ENCODE measurements around the gene ABLIM2. TPM values are rescaled to one million over a fixed set of nuclear protein-coding genes. Genes with fewer than 3 reads are reported as not detected.

Gene ABLIM2
- 0.11 and 1.2 TPM in 2 replicates for total RNA-seq

DNA sequence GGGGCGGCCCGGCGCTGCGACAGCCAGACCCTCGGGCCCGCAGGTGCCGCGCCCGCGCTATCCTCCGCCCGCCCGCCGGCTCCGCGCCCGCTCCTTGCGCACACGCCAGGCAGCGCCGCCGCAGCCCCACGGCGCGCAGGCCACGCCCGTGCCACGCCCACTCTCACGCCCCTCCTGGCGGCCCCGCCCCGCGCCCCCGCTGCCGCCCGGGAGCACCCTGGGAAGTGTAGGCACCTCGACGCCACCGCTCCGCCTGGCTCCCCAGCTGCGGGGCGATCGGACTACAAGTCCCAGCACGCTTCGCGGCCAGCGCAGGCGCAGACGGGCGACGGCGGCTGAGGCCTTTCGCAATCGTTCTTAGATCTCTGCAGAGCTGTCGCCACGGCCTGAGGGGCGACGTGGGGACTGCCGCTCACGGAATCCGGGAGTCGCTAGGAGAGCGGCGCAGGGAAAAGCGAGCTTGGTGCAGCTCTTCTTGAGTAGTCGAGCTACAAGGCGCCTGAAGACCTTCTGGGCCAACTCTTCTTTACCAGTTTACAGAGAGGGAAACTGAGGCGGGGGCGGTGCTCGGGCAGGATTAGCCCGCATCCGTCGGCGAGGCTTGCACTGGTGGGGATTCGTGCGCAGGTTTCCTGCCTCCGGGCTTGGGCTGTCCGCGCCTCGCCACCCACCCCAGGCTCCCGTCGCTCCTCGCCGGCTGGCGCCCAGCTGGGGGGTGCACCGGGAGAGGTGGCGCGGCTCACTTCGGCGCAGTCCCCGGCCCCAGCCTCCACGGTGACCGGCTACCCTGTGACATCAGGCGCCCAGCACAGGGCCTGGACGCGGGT is at the start of gene ABLIM2:
Gene ABLIM2, minus strand, starts transcription at position 104 of the 827 bp plus-strand sequence. CDS start 124 bp downstream, outside the sequence.

DNA sequence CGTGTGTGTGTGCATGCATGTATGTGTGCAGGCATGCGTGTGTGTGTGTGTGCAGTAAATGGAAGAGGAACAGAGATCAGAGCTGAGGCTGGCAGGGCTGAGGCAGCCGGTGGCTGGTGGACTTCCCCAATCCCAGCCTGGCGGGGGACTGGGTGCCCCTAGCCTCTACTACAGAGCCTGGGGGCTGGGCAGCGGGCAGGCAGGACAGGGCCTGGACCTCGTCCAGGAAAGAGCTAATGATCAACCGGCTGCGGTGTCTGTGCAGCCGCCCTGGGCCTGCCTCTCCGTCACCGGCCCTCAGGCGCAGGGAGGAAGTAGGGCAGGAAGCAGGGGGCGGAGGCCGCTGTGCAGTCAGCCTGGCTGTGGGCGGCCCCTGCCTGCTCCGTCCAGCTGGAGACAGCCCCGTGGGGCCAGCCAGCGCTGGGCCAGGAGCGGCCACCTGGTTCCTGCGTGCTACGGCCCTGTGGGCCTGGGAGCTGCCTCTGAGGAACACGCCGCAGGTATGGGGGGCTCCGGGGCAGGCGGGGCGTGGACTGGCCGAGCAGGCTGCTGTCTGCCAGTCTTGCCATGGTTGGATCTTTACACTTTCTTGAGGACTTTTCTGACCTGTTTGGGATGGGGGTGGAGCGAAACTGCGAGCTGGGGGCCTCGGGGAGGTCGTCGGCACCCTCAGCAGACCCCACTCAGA is 40.4 kb upstream of the ABLIM2 start, which contains the start of gene SH3TC1:
Gene SH3TC1, plus strand, starts transcription at position 385 of the 688 bp plus-strand sequence. CDS start 5,905 bp downstream, outside the sequence.

DNA sequence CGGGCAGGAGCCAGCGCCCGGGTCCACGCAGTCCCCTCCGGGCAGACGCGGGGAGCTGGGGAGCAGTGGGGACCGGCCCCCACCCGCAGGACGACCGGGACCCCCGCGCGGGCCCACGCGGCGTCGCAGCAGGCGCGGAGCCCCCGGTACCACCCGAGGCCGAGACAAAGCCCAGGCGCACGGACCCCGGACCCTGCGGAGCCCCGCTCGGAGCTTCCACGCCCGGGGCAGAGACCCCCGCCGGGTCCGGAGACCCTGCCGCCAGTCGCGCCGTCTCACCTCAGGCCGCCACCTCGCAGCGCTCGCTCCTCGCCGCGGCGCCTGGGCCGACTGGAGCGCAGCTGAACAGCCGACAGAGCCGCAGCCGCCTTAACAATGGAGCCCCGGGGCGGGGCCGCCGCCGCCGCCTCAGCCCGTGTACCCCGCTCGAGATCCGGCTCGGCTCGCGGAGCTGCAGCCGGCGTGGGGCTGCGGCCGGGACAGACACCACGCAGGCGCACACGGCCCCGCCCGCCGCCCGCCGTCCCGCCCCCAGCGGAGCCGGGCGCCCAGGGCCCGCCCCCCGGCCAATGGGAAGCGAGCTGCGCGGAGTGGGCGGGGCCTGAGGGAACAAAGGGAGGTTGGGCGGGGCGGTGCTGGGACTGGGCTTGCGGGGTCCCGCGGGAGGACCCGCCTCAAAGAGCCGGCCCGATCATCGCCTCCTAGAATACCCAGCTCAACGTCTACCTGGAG is 219.1 kb downstream of the ABLIM2 start, which contains the start of gene AFAP1:
Gene AFAP1, minus strand, starts transcription at position 485 of the 732 bp plus-strand sequence. CDS start 67,783 bp downstream, outside the sequence.

Other genes with a start within 250 kb of the ABLIM2 start
- gene AFAP1, start 219.0 kb downstream of the ABLIM2 start, total RNA-seq = 16.4 and 16.7 TPM in 2 replicates
- gene SH3TC1, start 40.5 kb upstream of the ABLIM2 start, total RNA-seq = 45.4 and 60.7 TPM in 2 replicates
- gene HTRA3, start 110.9 kb upstream of the ABLIM2 start, total RNA-seq = 0.27 TPM in 1 of 2 replicates, not detected in the other